HTR-8/SVneo (cell line): Measurements from ENCODE around the gene ZYG11B.
A peak's percentile ranks its signal among the peaks of the same experiment; 100 is the strongest.
"Not testable (repeated sequence)": the region's sequence is repeated elsewhere in the genome, so short reads cannot be mapped to it uniquely, and the experiment has no call there.

Experiments
- DNase-seq: peaks from one replicate; pipeline ENCODE4 v3.0.0; 2011; ENCODE audit warnings: low spot score, mixed read lengths; ENCODE audit not compliant: insufficient read length
- FAIRE-seq: peaks from 2 replicates; lab custom pipeline; 2011; peaks lifted over from hg19 to GRCh38; lab: Jason Lieb, UNC

Gene ZYG11B

DNA sequence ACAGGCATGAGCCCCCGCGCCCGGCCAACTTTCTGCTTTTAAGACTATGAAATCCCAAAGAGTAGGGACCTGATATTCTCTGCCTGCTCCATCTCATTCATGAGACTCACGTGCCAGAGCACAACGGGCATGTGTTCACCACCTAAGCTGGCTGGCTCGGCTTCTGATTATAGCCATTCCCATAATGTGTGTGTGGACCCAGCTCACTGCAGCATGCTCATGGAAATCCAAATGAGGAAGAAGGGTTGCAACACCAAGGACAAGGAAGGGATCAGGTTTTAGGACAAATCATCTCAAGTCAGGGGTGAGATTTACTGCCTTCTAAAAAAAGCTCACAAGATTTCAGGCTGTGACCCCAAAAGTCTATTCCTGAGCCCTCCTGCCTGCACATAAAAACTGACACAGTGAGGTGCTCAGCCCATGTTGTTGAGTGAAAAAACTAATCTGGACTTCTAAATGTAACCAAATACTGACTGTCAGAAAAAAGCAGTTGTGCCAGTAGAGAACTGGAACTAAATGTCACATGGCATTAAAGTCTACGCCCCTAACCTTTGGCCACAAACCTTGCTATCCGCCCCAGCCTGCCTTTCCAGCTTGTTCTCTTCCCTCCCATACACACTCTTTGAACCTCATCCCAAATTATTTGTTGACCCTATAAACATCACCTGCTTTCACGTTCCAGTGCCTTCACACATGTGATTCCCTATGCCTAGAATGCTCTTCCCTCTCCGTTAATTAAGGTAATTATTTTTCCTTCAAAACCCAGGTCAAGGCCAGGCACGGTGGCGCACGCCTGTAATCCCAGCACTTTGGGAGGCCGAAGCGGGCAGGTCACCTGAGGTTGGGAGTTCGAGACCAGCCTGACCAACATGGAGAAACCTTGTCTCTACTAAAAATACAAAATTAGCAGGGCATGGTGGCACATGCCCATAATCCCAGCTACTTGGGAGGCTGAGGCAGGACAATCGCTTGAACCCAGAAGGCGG, 19.0 kb upstream of the ZYG11B start:
- FAIRE-seq: no peak
- DNase-seq: no peak

GRCh38 chr1:52707927-52708655, 18.2 kb upstream of the ZYG11B start:
- DNase-seq (peak; percentile 54), FAIRE-seq (peak; percentile 26)

GRCh38 chr1:52709016-52709415, 17.2 kb upstream of the ZYG11B start:
- DNase-seq (no peak), FAIRE-seq (no peak)

DNA sequence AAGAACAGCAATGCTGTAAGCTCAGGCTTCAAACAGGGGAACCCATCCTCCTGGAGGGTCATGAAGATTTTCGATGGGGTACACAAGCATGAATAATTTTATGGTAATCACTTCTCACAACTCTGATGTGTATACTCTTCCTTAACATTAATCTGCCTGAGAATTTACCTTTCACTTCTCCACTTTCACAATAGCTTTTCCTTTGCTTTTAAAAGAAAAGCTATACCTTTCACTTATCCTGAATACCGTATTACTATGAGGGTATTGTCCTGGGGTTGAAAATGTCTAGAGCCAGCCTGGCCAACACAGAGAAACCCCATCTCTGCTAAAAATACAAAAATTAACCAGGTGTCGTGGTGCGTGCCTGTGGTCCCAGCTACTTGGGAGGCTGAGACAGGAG, 12.7 kb upstream of the ZYG11B start:
- DNase-seq (no peak), FAIRE-seq (no peak)

- not testable (repeated sequence) for DNase-seq, FAIRE-seq
These were observed 11.0 kb upstream of the ZYG11B start for GRCh38 chr1:52715296-52715695.

GRCh38 chr1:52723260-52723659, 3.0 kb upstream of the ZYG11B start:
- no peak for FAIRE-seq

GRCh38 chr1:52725903-52726264, 369 bp upstream of the ZYG11B start:
- DNase-seq (no peak), FAIRE-seq (no peak)

More at GRCh38 chr1:52723260-52723659, 3.0 kb upstream of the ZYG11B start:
- DNase-seq: no peak

DNA sequence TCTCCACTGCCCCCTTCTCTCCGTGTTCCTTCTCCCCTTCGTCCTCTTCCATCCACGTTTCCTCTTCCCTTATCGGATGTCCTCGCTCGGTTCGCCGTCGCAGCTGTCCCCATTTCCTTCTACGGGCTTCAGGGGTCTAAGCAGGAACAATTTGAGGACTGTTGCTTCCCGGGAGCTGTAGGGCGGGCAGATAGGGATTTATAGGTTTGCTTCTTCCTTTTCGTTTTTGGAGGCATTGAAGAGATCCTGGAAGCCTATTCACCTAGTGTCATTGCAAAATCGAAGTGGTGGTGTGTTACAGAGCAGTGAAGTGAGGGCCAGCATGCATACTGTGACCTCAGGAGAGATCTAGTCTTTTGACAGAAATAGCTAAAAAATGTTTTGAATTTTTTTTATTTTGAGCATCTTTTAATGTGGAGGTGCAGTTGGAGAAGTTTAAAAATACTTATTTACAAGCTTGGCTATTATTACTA, 897 bp downstream of the ZYG11B start:
- FAIRE-seq (no peak), DNase-seq (no peak)

DNA sequence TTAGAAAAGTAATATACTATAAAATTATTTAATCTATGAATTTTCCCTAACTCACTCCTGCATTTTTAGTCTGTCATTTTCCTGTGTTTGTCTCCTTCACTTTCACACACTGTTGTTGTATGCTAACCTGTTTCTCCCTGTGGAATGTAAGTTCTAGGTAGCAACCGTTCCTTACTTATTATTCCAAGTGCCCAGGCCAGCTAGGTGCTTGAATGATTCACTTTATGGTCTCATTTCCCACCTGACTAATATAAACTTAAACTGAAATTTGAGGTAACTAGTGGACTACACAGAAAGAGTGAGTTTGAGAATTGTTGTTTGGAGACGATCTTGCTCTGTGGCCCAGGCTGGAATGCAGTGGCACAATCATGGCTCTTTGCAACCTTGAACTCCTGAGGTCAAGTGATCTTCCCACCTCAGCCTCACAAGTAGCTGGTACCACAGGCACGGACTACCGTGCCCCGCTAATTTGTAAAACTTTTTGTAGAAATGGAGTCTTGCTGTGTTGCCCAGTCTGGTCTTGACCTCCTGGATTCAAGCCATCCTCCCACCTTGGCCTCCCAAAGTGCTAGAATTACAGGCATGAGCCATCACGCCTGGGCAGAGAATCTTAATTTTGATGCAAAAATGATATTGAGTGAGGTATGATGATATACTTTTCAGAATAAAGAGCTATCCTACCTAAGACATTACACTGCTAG, 1.9 kb downstream of the ZYG11B start:
- FAIRE-seq: no peak
- DNase-seq: no peak

DNA sequence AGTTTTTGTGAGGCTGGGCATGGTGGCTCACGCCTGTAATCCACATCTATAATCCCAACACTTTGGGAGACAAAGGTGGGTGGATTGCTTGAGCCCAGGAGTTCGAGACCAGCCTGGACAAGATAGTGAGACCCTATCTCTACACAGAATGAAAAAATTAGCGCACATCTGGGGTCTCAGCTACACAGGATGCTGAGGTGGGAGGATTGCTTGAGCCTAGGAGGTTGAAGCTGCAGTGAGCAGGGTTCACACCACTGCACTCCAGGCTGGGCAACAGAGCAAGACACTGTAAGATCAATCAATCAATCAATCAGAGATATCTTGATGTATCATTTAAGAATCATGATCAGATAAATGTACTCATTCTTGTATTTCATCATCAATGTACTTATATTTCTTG, 7.1 kb downstream of the ZYG11B start:
- FAIRE-seq (no peak), DNase-seq (no peak)

DNA sequence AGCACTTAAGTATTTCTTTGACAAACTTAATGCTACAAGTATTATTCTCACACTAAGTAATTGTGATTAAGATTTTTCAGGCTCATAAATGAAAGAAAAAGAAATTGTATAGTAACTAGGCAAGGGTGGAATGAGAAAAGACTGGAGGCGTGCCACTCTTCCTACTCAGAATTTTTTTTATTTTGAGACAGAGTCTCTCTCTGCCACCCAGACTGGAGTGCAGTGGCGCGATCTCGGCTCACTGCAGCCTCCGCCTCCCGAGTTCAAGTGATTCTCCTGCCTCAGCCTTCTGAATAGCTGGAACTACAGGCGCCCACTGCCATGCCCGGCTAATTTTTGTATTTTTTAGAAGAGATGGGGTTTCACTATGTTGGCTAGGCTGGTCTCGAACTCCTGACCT, 9.1 kb downstream of the ZYG11B start:
- FAIRE-seq, DNase-seq: not testable (repeated sequence)

- DNase-seq (no peak), FAIRE-seq (no peak)
These were observed 11.9 kb downstream of the ZYG11B start for GRCh38 chr1:52738148-52738547.

GRCh38 chr1:52738893-52739292, 12.6 kb downstream of the ZYG11B start:
- no peak for FAIRE-seq
- DNase-seq: no peak

GRCh38 chr1:52739699-52740467, 13.6 kb downstream of the ZYG11B start:
- FAIRE-seq: no peak
- no peak for DNase-seq

- FAIRE-seq: no peak
- no peak for DNase-seq
These were observed 15.0 kb downstream of the ZYG11B start for GRCh38 chr1:52741259-52741658.

DNA sequence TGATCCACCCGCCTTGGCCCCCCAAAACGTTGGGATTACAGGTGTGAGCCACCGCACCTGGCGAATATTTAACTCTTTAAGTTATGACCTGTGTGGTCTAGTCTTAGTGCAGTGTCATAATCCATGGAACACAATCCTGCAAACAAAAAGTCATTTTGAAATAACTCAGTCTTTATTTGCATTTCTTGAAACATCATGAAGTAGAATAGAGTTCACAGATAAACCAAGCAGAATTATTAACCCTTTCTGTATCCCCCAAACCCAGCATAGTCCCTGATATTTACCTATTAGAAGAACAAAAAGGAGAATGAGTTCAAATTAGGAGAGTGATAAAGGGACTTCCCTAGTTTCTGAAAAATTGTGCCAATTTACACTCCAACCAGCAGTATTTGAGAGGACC, 19.9 kb downstream of the ZYG11B start:
- FAIRE-seq (no peak), DNase-seq (no peak)

DNA sequence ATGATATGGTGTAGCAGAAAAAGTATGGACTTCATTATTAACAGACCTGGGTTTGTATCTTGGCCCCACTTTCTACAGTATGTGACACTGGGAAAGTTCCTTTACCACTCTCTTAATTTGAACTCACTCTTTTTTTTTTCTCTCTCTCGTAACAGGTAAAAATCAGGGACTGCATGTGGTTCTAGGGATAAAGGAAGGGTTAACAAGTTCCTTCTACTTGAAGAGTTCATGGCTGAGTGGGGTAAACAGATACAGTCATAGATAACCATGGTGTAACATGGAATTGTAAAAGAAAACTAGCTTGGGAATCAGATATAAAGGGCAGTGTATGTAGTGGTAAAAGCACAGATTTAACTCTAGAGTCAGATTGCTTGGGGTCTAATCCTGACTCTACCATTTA, 21.2 kb downstream of the ZYG11B start:
- DNase-seq (no peak), FAIRE-seq (no peak)

GRCh38 chr1:52748119-52748518, 21.9 kb downstream of the ZYG11B start:
- DNase-seq: no peak
- no peak for FAIRE-seq

- not testable (repeated sequence) for FAIRE-seq, DNase-seq
These were observed 23.2 kb downstream of the ZYG11B start for GRCh38 chr1:52749496-52749895.

- not testable (repeated sequence) for FAIRE-seq, DNase-seq
These were observed 23.9 kb downstream of the ZYG11B start for GRCh38 chr1:52750139-52750538.
